Activated T-cell treated with anti-CD3 and anti-CD28 coated beads for 1 hour (primary cell): ENCODE measurements around the gene THSD4.

Experiments used
- DNase-seq: peaks from one replicate; pipeline ENCODE4 v3.0.0-alpha.2; 2020; ENCODE audit warnings: low read depth

The THSD4 gene

DNA sequence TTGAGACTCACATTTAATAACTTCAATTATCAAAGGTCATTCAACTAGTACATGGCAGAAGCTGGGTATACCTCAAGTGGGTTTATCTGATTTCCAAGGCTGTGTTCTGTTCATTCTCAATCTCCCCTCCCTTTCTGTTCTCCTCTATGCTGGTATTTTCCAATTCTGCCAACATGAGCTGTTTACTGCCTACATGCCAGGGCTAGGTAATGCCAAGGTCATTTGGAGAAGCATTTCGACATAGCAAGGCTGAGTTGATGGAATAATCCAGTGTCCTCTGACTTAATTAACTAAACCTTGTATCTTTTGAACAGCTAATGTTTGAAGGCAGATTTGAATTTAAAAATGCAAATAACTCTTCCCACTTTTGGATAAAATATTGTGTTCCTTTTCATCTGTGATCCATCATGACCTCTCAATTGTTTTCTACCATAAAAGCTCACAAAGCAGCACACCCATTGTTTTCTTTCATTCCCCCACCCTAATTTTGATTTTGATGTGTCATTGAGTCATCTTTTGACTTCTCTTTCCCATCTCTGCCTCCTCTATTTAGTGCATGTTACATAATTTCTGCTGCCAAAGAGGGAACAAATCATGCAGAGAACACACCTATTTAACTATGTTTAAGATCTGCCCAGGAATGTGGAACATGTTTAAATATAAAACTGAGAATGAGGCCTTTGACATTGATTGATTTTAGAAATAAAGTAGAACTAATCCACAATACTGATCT lies 386.2 kb downstream of the THSD4 start:
- DNase-seq = no peak

GRCh38 chr15:71502077-71502432 lies 386.8 kb downstream of the THSD4 start:
- DNase-seq = no peak

DNA sequence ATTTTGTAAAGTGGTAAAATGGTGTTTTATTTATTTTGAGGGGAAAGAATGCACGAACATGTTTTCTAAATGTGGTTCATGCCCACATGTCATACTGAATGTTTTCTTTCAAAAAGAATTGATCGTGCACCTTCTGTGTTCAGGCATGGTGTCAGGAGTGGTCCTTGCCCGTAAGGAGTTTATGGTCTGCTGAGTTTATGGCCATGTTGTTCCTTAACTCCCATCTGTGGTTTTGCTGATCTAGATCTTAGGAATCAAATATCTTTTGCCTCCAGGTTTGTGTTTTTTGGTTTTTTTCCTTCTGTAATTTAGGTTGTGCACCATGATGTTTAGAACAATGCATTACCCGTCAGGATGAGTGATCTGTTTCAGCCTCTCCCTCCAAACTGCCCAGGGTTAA lies 390.7 kb downstream of the THSD4 start:
- no peak for DNase-seq

DNA sequence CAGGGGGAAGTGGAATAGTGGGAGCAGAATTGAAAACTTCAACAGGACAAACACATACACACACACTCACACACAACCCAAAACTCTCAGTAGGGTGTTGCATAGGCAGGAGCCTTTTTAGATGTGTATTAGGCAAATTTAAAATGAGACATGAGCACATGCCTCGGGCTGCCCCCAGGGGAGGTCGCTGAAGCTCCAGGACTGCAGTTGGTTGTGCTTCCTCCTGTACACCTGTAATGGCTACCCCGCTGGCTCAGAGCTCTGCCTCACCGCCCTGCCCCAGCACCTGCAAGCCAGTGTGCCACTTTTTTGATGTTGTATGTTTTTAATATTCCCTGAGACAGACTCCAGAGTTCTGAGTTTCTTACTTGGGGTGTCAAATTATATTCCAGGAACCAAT lies 391.7 kb downstream of the THSD4 start:
- DNase-seq = no peak

GRCh38 chr15:71508081-71508682 lies 392.9 kb downstream of the THSD4 start:
- no peak for DNase-seq

DNA sequence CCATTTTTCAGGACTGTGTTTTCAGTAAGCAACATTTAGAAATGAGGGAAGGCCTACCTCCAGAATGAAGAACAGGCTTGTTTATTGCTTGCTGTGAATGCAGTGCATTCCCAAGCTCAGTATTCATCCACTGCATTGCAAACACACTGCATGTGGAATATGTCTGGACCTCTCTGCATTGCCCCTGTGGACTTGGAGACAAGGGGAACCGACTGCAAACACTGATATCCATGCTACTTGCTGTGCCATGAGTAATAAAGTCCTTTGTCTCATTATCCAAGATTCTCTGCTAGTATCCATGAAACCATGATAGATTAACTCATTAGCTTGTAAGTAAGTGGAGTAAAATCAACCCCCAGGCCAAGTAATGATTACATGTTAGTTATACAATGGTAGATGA lies 393.9 kb downstream of the THSD4 start:
- no peak for DNase-seq

DNA sequence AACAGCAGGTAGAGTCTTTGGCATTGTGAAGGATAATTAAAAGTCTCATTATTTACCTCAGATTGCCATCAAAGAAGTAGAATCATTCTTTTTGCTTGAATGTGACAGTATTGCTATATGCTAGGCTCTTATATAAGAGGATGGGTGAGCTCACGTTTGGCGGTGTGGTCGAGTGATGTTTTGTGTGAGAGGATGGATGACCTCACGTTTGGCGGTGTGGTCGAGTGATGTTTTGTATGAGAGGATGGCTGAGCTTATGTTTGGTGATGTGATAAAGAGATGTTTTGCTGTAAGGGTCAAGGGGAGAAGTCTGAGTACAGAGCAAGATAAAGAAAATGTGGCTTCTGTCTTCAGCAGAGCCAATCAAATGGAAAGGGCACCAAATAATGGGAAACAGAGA lies 395.5 kb downstream of the THSD4 start:
- no peak for DNase-seq

GRCh38 chr15:71511796-71512681 lies 396.8 kb downstream of the THSD4 start:
- no peak for DNase-seq

- DNase-seq = no peak
Observed at GRCh38 chr15:71512682-71513006, 397.4 kb downstream of the THSD4 start.

DNA sequence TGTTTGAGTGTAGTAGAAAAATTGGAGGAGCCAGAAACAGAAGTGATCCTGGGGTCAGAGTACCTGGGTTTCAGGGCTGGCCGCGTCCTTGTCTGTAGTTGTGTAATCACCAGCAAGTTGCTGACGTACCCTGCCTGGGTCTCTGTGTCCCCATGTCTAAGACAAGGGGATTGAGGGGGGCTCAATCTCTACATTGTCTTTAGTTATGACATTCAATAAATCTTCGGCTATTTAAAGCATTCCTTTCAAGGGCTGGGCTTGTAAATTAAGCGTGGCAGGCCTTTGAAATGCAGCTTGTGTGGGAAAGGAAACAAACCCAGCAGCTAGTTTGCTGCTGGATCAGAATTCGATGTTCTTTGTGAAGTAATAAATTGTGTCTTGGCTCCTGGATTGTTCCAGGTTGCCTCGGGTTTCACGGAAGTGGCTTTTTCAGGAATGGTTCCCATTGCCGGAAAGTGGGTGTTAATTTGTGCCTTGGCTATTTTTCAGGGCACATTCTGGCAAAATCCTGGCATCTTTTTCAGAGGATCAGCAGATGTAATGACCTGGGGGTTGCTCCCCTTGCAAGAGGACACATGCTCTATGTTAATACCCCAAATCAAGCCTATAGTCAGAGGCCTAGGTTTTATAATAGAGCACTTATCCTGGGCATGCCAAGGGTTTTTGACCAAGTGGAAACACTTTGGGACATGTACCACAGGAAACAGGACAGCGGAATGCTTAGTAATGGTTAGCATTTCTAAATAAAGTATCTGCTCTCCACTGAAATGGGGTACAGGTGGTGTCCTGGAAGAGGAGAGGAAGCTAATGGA lies 400.3 kb downstream of the THSD4 start:
- DNase-seq = no peak

DNA sequence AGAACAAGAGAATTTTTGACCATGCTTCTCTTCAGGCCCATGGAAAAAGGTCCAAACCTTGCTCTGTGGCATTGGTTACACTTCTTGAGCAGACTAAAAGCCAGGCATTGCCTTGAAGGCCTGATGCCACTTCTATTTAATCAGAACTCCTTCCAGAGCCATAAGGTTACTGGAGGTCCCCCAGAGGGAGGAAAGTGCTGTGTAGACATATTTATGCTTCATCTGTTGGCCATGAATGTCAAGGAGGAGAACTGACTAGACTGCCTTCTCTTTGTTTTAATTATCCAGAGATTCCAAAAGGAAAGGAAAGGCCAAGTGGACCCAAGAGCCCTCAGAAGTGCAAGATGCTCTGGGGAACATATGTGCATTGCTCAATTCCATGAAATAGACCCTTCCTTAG lies 402.5 kb downstream of the THSD4 start:
- no peak for DNase-seq

- DNase-seq = no peak
Observed at GRCh38 chr15:71518661-71519060, 403.4 kb downstream of the THSD4 start.

DNA sequence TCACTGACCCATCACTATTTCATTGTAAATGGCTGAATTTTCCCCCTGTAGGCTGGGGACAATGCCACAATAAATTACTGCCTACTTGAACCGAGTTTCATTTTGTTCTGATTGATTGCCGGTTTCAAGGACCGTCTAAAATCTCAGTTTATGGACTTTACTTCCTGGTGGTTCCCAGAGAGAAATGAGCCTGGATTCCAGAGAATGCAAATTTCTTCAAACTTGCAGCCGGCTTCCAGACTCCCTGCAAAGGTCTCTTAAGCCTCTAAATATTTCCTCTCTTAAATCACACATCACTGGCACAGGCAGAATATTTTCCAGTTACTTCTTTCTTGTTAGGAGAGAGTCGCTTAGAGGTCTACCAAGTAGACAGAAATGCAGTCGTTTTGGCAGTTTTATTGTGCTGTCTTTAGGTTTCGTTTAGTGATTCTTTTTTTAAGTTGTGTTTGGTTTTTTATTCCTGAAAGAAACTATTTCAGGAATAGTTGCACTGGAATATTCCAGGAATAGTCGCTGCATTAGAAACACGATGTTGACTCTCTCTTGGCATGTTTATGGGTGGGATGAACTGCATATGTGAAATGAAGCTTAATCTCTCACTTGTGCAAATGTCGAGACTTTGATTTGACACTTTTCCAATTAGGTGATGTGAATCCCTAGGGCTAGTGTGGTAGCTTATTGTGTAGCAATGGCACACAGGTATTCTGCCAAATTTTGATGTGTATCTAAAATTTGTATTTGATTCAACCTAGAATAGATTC lies 411.0 kb downstream of the THSD4 start:
- no peak for DNase-seq

DNA sequence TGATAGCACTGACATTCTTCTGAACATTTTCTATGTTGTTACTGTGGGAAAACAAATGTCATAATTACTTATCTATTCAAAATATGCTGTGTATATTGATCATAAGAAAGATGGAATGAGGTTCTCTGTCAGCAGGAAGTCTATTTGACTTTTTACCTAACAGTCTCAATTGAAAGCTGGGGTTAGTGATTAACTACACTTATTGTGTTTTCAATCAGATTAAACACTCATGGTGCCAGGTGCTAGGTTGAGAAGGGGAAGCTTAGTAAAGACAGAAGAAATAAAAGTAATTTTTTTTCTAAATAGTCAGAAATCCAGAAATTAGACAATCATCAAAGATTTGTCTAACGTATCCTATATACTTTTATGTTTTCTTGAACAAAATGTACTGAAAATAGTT lies 414.1 kb downstream of the THSD4 start:
- no peak for DNase-seq

- DNase-seq = no peak
Observed at GRCh38 chr15:71530116-71530515, 414.8 kb downstream of the THSD4 start.

DNA sequence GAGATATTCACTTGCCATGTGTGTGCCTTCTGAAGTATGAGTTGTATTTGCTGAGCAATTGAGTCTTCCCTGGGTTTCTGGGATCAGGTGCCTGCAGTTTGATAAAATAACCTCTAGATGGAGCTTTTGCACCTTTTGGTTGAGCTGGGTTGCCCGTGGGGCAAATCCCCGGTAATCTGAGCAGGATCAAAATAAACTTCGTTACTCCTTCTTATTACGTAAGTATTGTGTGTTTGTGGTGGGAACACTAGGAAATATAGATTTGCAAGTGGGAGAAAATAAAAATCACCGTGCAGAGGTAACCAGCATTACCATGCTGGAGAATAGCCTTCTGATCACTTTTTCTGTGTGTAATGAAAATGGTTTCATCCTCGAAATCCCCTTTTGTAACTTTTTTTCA lies 417.7 kb downstream of the THSD4 start:
- no peak for DNase-seq

DNA sequence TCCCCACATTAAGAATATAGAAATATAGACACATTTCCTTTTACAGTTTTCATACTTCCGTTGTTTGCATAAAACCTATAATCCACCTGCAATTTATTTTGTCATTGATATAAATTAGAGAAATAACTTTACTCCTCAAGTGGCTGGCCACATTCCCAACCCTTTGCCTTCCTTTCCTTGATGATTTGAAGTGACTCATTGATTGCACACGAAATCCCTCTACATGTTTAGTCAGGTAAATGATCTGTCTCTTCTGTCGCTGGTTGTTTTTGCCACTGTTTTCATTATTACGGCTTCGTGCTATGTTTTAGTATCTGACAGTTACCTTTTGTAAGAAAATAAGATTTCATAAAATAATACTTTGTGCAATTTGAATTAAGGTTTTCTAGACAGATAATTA lies 422.9 kb downstream of the THSD4 start:
- DNase-seq = no peak

GRCh38 chr15:71541746-71542145 lies 426.5 kb downstream of the THSD4 start:
- DNase-seq = no peak

- no peak for DNase-seq
Observed at GRCh38 chr15:71542836-71543235, 427.6 kb downstream of the THSD4 start.

DNA sequence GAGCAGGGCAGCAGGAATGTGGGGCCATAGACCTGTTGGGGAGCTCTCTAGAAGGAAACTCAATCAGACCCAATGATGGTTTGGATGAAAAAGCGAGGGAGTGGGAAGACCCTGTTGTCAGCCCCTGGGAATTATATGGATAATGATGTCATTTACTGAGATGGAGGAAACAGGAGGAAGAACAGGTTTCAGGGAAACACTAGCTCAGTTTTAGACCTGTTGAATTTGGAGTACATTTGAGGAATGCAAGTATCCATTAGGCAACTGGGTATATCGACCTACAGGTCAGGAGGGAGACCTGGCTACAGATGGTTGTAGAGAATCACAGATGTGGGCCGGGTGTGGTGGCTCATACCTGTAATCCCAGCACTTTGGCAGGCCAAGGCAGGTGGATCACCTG lies 428.1 kb downstream of the THSD4 start:
- DNase-seq = no peak

DNA sequence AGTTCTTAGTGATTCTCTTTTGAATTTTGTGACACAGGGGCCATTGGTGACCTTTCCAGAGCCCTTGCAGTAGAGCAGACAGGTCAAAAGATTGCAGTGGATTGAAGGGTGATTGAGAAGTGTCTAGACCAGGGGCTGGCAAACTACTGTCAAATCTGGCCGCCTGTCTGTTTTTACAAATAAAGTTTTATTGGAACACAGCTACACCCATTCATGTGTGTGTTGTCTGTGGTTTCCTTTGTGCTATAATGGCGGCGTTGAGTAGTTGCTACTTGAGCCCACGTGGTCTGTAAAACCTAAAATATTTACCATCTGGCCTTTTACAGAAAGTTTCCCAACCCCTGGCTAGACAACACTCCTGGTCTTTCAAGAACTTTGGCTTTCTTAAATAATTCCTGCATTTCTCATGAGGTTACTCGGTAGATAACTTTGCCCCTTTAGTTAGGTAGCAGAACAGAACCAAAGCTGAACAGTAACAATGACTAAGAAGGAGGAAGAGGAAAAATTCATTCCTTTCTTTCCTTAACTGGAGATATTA lies 430.0 kb downstream of the THSD4 start:
- DNase-seq = no peak
